Mammary epithelial cell (primary cell): ENCODE results near the gene COBLL1.

Experiments used
- CTCF ChIP-seq, 2 donors: IDR thresholded peaks in 1 of 2; conservative IDR thresholded peaks in 1 of 2; 2 replicates each; pipeline ENCODE4 v1.5.1; 2011 to 2012; ENCODE audit warnings: inconsistent platforms in 2 of 2, low read length in 2 of 2, mild to moderate bottlenecking in 2 of 2, control low read depth in 1 of 2, low read depth in 1 of 2; ENCODE audit not compliant: insufficient read depth in 1 of 2; ENCODE audit errors: extremely low read depth in 1 of 2
- EZH2 ChIP-seq: IDR thresholded peaks from 2 replicates; pipeline ENCODE4 v1.6.1; 2012; ENCODE audit warnings: low read length, inconsistent platforms, borderline replicate concordance

- TF ChIP-seq CTCF (conservative IDR thresholded peaks at IDR 0.05 in 1 of 2, IDR thresholded peaks at IDR 0.05 in 1 of 2; ENCODE audit: extremely low read depth in 1 of 2, insufficient read depth in 1 of 2, low read depth in 1 of 2, low read length in 2 of 2), result no peak
- no peak for TF ChIP-seq EZH2
Observed at GRCh38 chr2:164782323-164782722, 59.3 kb downstream of the COBLL1 start.
